ENCODE data around the gene PNPT1. TPM values are rescaled to one million over a fixed set of nuclear protein-coding genes. Genes with fewer than 3 reads are reported as not detected.

The PNPT1 gene
- total and polyA plus RNA-seq, 9 of the 15 experiments (the other 6 are each of a cell fraction or from before 2014, with no cell fraction given), result 46.5 to 104 (median 62.7) TPM

- TF ChIP-seq ARID3B (CRISPR knock-in tag; IDR thresholded peaks at IDR 0.05; ENCODE audit: borderline replicate concordance) (0 out of 2 replicates have a peak, but pooled peaks have one; percentile 31), ZBTB9 (CRISPR knock-in tag; IDR thresholded peaks at IDR 0.05) (0 out of 2 replicates have a peak, but pooled peaks have one; percentile 9), CC2D1A (IDR thresholded peaks at IDR 0.05) (peak; percentile 52; the same call in 1 of the 2 replicates), POU5F1 (IDR thresholded peaks at IDR 0.05; ENCODE audit: borderline replicate concordance, low read depth, low read length, partially characterized antibody) (peak; percentile 96), CXXC5 (CRISPR knock-in tag; IDR thresholded peaks at IDR 0.05) (peak; percentile 92), SMAD1 (IDR thresholded peaks at IDR 0.05; ENCODE audit: low read depth, low read length, partially characterized antibody) (peak; percentile 86), FOXP1 (CRISPR knock-in tag; IDR thresholded peaks at IDR 0.05) (peak; percentile 36), KAT2B (IDR thresholded peaks at IDR 0.05; ENCODE audit: low read depth, low read length) (peak; percentile 68), TFE3 (CRISPR knock-in tag; IDR thresholded peaks at IDR 0.05) (no peak), C11orf30 (IDR thresholded peaks at IDR 0.05; ENCODE audit: low read depth) (peak; percentile 90), REST (IDR thresholded peaks at IDR 0.05; ENCODE audit: borderline replicate concordance) (peak; percentile 1; the same call in 1 of the 2 replicates), REST (CRISPR knock-in tag; IDR thresholded peaks at IDR 0.05; ENCODE audit: low read depth) (no peak; the same call in 1 of the 2 replicates), TRIM28 (IDR thresholded peaks at IDR 0.05) (0 out of 2 replicates have a peak, but pooled peaks have one; percentile 11)
Observed at GRCh38 chr2:55617175-55618024, 76.2 kb downstream of the PNPT1 start, which contains the start of gene PPP4R3B (continued).

All from K562 (cell line).